GM18517 (cell line): ENCODE results near the gene TMEM168.
"Not testable (repeated sequence)": the region's sequence is repeated elsewhere in the genome, so short reads cannot be mapped to it uniquely, and the experiment has no call there.

ENCODE experiments used
- ATAC-seq: cut with Tn5 transposase; IDR thresholded peaks from one replicate; pipeline ENCODE4 v1.9.1; 2021; ENCODE audit warnings: mild to moderate bottlenecking, moderate library complexity; ENCODE audit not compliant: unreplicated experiment

The TMEM168 gene, protein sequence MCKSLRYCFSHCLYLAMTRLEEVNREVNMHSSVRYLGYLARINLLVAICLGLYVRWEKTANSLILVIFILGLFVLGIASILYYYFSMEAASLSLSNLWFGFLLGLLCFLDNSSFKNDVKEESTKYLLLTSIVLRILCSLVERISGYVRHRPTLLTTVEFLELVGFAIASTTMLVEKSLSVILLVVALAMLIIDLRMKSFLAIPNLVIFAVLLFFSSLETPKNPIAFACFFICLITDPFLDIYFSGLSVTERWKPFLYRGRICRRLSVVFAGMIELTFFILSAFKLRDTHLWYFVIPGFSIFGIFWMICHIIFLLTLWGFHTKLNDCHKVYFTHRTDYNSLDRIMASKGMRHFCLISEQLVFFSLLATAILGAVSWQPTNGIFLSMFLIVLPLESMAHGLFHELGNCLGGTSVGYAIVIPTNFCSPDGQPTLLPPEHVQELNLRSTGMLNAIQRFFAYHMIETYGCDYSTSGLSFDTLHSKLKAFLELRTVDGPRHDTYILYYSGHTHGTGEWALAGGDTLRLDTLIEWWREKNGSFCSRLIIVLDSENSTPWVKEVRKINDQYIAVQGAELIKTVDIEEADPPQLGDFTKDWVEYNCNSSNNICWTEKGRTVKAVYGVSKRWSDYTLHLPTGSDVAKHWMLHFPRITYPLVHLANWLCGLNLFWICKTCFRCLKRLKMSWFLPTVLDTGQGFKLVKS

DNA sequence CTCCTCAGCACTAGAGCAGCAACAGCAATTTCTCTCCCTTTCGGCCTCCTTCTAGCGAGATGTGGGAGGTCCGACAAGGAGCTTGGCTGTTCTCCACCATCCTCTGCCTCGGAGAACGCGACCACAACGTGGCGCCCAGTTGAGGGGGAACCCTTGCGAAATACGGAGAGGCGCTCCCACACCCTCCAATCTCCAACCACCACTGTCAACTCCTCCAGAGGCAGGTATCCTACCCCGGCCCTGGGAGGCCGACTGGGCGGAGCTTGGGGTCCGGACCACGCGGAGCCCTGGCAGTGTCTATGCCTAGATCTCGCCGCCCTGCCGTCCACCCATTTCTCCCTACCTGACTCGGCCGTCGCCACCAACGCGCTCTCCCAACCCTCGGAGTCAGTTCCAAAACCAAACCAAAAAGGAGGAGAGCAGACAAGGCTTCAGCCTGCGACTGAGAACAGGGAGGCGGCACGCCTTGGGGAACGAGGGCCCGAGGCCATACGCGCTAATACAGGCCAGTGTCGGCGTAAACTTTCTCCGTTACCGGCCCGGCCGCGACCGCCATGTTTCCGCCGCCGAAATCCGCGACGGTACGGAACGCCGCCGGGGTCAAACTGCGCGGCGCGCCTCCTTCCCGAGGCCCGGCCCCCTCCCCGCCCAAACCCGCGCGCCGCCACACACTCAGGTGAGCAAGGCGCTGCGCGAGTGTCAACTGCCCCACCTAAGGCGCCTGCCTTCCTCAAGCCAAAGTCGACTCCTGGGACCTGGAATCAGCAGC lies at the start of gene TMEM168:
TSS of gene TMEM168 (minus strand) at position 577 of the 769 bp plus-strand sequence. CDS start 5,568 bp downstream, outside the sequence.
- peak; percentile 78 for ATAC-seq

DNA sequence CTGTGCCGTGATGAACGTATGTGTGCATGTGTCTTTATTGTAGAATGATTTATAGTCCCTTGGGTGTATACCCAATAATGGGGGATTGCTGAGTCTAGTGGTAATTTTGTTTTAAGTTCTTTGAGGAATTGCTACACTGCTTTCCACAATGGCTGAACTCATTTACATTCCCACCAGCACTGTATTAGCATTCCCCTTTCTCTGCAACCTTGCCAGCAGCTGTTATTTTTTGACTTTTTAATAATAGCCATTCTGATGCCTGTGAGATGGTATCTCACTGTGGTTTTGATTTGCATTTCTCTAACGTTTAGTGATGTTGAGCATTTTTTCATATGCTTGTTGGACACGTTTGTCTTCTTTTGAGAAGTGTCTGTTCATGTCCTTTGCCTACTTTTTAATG lies 45.7 kb upstream of the TMEM168 start:
- ATAC-seq = not testable (repeated sequence)

DNA sequence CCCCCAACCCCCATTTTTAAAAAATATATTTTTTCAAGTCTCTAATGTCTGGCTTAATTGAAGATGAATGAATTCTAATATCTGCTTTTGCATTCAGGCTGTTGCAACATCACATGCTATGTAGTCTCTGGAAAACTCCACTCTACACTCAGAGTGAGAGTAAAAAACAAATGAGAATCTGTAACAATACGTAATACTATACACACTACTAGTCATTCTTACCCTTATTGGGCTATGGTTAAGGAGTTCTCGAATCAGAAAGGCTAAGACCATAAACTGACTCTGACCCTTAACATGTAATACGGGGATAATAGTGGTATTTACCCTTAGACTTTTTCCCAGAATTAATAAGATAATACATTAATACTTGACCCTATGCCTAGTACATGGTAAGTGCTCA lies 42.9 kb upstream of the TMEM168 start:
- no peak for ATAC-seq

DNA sequence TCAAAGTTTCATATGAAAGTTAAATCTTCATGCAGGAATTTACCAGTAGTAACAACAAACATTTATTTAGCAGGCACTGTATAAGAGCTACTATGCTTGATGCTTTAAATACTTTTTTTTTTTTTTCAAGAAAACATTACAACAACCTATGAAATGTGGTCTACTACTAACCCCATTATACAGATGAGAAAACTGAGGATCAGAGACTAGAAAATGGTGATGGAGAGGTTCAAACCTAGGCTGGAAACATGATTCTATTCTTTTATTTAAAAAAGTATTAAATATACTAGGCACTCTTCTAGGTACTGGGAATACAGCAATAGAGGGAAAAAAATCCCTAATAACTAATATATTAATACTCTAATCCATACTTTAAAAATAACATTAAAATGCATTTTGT lies 40.6 kb upstream of the TMEM168 start:
- no peak for ATAC-seq

DNA sequence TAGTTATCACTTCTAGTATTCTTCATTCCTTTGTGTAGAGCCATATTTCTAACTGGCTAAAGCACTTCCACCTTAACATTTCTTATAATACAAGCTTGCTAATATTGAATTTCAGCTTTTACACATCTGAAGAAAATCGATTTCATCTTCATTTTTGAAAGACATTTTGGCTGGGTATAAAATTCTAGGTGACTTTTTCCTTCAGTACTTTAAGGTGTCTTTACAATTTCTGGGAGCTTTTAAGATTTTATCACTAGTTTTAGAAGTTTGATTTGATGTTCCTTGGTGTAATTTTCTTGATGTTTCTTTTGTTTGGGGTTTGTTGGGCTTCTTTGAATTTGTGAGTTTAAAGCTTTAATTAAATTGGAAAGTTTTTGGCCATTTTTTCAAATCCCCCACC lies 38.5 kb upstream of the TMEM168 start:
- no peak for ATAC-seq

DNA sequence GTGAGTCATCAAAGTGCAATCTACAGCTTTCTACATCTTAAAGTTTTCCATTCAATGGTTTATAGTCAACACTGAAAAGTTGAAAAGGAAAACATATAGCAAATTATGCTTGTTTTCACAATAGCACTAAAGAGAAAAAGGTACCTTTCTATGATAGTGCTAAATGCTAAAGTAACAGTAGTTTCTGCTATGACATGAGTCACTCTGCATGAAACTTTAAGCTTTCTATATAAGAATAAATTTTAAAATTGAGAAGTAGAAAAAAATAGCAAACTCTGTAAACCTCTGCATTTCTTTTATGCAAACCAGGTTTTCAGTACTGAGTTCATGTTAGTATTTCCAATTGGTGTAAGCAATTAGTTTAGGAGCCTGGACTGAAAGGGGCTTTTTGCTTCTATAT lies 31.2 kb upstream of the TMEM168 start:
- ATAC-seq = no peak

DNA sequence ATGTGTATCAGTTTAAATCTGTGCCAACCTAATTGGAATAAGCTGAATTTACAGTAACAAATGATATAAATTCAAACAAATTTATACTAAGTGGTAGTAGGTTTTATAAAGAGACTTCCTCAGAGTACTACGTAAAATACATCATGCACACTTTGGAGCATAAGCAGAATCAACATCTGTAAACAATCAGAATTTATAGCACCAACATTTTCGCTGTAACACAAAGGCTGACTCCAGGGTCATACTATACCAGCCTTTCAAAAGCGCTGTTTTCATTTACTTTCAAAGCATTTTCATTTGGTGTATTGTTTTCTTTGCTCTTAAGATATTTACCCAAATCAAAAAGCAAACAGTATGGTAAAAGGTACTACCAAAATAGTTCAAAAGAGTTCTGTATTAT lies 29.3 kb upstream of the TMEM168 start:
- no peak for ATAC-seq

DNA sequence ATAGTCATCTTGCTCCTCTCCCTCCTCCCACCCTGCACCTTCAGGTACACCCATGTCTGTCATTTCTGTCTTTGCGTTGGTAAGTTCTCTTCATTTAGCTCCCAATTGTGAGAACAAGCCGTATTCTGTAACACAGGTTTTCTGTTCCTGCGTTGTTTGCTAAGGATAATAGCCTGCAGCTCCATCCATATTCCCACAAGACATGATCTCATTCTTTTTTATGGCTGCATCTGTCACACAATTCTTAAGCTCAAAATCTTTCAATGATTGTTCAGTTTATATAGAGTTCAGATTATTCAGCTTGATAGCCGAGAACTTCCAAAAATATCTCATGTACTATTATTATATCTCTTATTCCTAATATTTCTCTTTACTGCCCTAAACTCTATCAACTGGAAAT lies 16.0 kb upstream of the TMEM168 start:
- ATAC-seq = no peak

DNA sequence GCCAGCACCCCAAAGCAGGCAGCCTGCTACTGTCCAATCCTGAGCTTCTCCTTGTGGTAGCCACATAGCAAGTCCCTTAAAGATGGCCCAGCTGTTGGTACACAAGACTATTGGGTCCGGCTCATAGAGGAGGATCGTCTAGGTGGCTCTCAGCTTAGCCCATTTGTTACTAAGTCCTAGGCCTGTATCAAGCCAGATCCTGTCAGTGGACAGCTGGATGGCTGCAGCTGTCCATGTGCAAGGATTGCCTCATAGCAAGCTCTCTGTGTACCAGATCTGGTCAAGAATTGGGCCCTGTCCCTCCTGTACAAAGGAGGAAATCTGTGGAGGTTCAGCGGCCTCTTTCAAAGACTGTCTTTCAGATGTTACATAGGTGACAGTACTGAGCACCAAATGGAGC lies 12.2 kb upstream of the TMEM168 start:
- ATAC-seq = no peak

DNA sequence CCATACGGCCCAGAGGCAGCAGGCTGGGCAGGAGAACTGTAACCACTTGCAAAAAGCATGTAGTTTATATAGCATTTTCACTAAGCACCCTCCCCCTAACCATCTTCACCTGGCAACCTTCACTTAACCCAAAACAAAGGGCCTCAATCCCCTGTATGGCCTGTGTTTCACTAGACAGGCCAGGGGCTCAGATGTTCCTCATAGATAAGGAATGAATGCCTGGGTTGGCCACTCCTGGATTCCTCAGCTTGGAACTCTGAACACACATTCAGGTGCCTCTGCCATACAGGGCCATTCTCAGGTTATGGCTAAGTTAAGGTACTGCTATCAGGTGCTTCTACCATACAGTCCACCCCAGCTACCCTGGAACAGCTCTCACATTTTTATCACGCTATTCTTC lies 10.3 kb upstream of the TMEM168 start:
- no peak for ATAC-seq

DNA sequence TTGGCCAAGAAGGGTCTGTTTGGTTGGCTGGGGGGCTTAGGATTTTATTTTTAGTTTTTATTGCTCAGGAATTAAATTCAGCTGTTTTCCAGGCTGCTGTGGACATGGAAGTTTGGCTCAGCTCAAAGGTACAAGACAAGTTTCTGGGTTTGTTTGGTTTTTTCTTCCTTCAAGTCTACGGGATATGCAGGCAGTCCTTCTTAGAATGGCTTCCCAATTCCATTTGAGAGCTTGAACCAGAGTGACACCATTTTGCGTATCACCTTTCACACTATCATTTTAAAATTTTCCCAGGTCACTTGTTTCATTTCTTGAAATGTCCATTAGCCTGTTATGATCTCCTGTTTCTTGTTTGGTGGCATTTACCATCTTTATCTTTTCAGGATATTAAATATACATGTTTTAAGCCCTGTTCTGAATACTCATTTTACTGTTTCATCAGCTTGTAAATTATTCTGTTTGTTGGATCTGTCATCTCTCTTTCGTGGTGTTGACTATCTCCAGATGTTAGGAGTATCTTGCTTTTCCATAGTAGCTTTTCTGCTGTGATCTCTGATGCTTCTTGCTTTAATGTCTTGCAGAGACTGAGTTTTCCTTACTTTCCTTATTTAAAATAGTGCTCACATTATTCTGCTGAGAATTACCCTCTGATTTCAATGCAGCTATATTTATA lies 9.4 kb upstream of the TMEM168 start:
- no peak for ATAC-seq

DNA sequence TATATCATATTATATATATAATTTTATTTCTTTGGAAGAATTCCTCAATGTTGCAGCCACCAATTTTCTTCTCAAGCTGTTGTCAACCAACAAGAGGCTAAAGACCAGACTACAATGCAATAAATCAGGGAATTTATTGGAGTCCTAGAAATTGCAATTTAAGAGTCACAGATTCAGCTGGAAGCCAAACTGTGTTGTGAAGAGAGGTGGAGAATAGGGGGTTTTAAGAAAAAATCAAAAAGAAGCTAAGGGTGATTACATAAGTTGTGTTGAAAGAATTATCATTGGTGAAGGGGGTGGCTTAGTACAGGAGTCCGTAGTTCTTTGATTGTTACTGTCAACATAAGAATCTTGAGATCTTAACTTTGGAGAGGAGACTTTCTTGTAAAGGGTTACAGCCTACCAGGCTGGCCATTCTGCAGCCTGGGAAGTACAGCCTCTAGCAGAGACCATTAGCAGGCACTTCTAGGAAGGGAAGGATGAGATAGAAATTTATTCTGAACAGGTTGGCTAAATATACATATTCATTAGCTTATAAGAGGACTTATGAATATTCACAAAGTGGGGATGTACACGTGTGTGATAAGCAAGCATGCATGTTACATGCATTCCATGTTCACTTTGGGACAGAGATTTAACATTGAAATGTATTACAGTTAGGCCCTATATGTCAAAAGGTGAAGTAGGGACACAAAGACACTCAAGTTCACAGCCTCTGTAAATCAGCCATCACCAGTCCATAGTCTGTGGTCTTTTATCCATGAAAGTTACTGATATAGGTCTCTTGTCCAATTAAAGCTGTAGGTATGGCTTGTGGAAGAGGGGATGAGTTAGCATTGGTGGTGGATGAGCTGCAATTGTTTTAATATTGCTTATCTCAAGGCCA lies 8.3 kb upstream of the TMEM168 start:
- no peak for ATAC-seq

DNA sequence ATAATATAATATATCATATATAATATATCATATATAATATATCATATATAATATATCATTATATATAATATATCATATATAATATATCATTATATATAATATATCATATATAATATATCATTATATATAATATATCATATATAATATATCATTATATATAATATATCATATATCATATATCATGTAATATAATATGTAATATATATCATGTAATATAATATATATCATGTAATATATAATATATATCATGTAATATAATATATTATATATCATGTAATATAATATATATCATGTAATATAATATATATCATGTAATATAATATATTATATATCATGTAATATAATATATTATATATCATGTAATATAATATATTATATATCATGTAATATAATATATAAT lies 6.4 kb upstream of the TMEM168 start:
- not testable (repeated sequence) for ATAC-seq

DNA sequence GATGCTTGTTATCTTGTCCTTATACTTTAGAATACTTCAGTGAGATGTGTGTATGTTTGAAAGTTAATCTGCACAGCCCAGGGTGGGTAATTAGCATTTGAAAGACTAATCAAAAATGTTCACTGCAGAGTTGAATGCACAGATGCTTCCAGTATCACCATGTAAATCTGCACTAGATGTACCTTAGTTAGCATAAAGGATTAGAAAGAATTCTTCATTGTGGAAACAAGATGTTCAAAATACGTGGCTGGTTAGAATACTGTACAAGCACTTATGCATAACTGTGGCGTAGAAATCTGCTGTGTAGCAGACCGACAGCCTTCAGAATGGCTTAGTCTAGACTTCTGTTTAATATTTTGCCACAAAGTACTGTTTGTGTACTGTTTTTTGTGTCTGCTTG lies 2.2 kb upstream of the TMEM168 start:
- no peak for ATAC-seq

DNA sequence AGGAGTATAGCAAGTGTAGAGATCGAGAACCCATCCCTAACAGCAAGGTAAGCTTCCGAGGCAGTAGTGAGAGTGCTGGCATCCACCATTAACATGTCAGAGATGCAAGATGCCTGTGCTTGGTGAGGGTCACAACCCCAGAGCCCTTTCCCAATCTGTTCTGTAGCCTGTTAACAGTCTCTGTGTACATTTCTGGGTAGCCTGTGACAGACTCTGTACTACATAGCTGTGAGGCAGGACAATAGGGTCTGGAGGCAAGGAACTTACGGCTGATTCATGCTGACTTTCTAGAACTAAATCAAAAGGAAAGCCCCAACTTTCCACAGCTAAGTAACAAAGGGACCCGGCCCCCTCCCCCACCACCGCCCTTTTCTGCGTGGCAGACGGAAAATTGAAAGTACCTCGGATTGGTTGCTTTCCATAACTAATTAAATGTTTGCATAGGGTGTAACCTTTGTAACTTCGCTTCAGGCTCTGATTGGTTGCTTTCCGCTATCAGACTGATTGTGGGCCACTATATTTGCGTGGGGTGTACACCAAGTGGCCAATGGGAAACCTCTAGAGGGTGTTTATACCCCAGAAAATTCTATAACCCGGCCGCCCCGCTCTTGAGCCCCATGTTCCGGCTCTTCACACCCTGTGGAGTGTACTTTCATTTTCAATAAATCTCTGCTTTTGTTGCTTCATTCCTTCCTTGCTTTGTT lies 1.4 kb upstream of the TMEM168 start:
- no peak for ATAC-seq

DNA sequence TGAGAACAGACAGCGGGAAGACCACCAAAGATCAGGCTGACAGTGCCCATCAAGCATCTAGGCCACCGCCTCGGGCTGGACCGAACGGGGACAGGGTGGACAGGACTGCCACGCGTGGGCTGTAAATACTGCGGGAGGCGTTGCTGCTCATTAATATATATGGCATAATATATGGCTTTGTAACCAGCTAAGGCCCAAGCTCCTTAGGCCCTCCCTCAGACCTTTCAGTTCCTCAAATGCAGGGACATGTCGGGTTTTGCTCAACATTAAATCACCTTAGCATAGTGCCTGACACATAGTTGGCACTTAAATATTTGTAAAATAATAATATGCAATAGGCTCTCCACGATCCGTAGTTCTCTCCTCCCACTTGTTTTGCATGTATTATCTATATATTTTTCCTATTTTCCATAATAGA lies 402 bp upstream of the TMEM168 start:
- peak; percentile 62 for ATAC-seq

DNA sequence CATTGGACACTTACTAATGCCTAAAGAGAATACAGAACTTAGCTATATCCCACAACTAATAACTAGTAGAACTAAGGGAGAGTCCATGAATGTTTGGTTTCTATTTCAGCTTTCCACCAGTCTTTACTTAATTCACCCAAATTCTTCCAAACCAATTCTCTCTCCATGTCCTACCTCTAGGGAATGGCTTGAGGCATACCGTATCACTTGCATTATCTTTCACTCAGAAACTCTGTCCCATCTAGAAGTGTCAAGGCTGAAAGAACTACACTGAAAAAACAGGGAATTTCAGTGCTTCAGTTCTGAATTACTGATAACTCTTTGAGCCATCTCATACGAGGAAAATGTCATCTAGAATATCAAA lies 758 bp downstream of the TMEM168 start:
- no peak for ATAC-seq

DNA sequence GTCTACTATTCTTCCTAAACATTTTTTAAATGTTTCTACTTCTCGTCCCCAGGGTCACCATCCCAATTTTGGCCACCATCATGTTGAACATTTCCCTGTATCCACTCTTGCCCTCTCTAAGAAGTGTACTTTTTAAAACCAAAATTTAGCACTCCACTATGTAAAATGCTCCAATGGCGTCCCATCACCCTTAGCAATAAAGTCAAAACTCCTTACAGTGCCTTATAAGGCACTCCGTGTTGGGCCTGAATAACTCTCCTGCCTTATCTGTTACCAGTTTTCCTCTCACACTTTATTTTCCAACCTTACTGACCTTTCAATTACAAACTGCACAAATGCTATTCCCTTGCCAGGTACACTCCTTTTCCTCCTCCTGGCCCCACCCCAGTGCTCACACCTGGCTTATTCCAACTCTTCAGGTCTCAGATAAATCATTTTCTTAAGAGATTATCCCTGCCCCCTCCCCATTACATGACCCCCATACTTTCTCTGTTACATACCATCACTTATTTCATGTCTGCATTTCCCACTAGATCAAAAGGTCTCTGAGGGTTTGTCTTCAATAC lies 1.3 kb downstream of the TMEM168 start:
- ATAC-seq = no peak

DNA sequence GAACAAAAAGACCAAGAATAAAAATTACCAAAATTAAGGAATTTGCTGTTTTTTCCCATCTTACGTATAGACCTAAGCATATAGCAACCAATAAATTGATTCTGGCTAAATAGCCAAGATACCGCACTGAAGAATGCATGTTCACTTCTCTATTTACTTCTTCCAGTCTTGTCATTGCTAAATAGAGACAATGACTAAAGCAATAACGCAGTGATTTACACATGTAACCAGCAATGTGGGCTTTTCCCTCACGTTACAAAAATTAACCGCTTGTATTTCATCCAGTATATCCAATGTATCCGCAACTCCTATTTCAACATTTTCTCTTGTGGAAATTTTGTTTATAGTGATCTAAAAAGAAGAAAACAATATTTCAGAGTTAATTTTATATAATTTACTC lies 5.6 kb downstream of the TMEM168 start:
- no peak for ATAC-seq
